CD14-positive monocyte (primary cell): ENCODE data around the gene DLGAP1. TPM values are rescaled to one million over a fixed set of nuclear protein-coding genes. Genes with fewer than 3 reads are reported as not detected.

Source experiments
- DNase-seq, 3 donors: peaks; one replicate each; pipeline ENCODE4 v3.0.0-alpha.2; 2011 to 2022
- H2AFZ ChIP-seq: 2 replicates; pipeline ENCODE4 v1.6.0; 2012; ENCODE audit warnings: mild to moderate bottlenecking, low read depth, low read length, inconsistent platforms; ENCODE audit not compliant: insufficient read depth, poor library complexity, severe bottlenecking
- H3K27ac ChIP-seq, 2 donors: 1 replicate in 1 of 2; 2 replicates in 1 of 2; pipeline ENCODE4 v1.5.1; 2012 to 2013; ENCODE audit warnings: low read length in 2 of 2, control low read depth in 1 of 2, inconsistent platforms in 1 of 2, low read depth in 1 of 2, mild to moderate bottlenecking in 1 of 2
- H3K27me3 ChIP-seq, 2 donors: one replicate each; pipeline versions ENCODE4 v1.6.0 to v1.6.1; 2011 to 2013; ENCODE audit warnings: low read length in 2 of 2; ENCODE audit not compliant: control insufficient read depth in 2 of 2, insufficient read depth in 2 of 2
- H3K36me3 ChIP-seq, 2 donors: replicated peaks in 1 of 2; 1 replicate in 1 of 2; 2 replicates in 1 of 2; pipeline versions ENCODE4 v1.5.1 to v1.6.1; 2012 to 2013; ENCODE audit warnings: low read length in 2 of 2, control low read depth in 1 of 2, inconsistent platforms in 1 of 2, mild to moderate bottlenecking in 1 of 2; ENCODE audit not compliant: insufficient read depth in 2 of 2, control insufficient read depth in 1 of 2
- H3K4me1 ChIP-seq, 2 donors: 1 replicate in 1 of 2; 2 replicates in 1 of 2; pipeline versions ENCODE4 v1.5.1 to v1.6.1; 2012 to 2013; ENCODE audit warnings: low read length in 2 of 2, control low read depth in 1 of 2, inconsistent platforms in 1 of 2, mild to moderate bottlenecking in 1 of 2, moderate library complexity in 1 of 2; ENCODE audit not compliant: insufficient read depth in 2 of 2, control insufficient read depth in 1 of 2
- H3K4me2 ChIP-seq: replicated peaks from 2 replicates; pipeline ENCODE3; 2012; ENCODE audit warnings: low read length, moderate library complexity, mild to moderate bottlenecking; ENCODE audit not compliant: poor library complexity, severe bottlenecking; ENCODE audit errors: extremely low read depth
- H3K4me3 ChIP-seq, 3 experiments: fragments of 200-600 bp in 1 of 3; sonication (generic) in 1 of 3; replicated peaks in 1 of 3; 1 replicate in 2 of 3; 2 replicates in 1 of 3; pipeline ENCODE4 v1.5.1; 2011 to 2013; ENCODE audit warnings: low read length in 3 of 3, mild to moderate bottlenecking in 3 of 3, control low read depth in 2 of 3, low read depth in 2 of 3, inconsistent platforms in 1 of 3, moderate library complexity in 1 of 3
- H3K79me2 ChIP-seq: 2 replicates; pipeline ENCODE4 v1.6.0; 2012; ENCODE audit warnings: mild to moderate bottlenecking, control low read depth, inconsistent platforms, low read length, moderate library complexity; ENCODE audit not compliant: insufficient read depth
- H3K9ac ChIP-seq: 2 replicates; pipeline ENCODE4 v1.6.0; 2017; ENCODE audit warnings: low read length, mild to moderate bottlenecking; ENCODE audit not compliant: insufficient read depth, poor library complexity, severe bottlenecking
- H3K9me3 ChIP-seq, 2 donors: replicated peaks in 1 of 2; 1 replicate in 1 of 2; 2 replicates in 1 of 2; pipeline versions ENCODE4 v1.5.1 to v1.6.1; 2012 to 2013; ENCODE audit warnings: low read length in 2 of 2, control low read depth in 1 of 2; ENCODE audit not compliant: control insufficient read depth in 1 of 2, insufficient read depth in 1 of 2
- H4K20me1 ChIP-seq: 2 replicates; pipeline ENCODE4 v1.6.0; 2012; ENCODE audit warnings: mild to moderate bottlenecking, low read length, control low read depth, moderate library complexity; ENCODE audit not compliant: insufficient read depth
- H3K27ac Mint-ChIP-seq, 7 donors: one replicate each; pipeline ENCODE4 v1.8.0; 2020; ENCODE audit warnings: mild to moderate bottlenecking in 7 of 7, mixed read lengths in 7 of 7, moderate library complexity in 6 of 7, inconsistent platforms in 2 of 7
- H3K27me3 Mint-ChIP-seq, 3 donors: one replicate each; pipeline ENCODE4 v1.8.0; 2021 to 2022; ENCODE audit warnings: low read depth in 3 of 3, mild to moderate bottlenecking in 3 of 3, mixed read lengths in 3 of 3, moderate library complexity in 3 of 3, inconsistent platforms in 1 of 3
- H3K36me3 Mint-ChIP-seq, 2 donors: one replicate each; pipeline ENCODE4 v1.8.0; 2020; ENCODE audit warnings: mixed read lengths in 2 of 2, inconsistent platforms in 1 of 2, mild to moderate bottlenecking in 1 of 2
- H3K4me1 Mint-ChIP-seq: one replicate; pipeline ENCODE4 v1.8.0; 2020; ENCODE audit warnings: mild to moderate bottlenecking, mixed read lengths
- H3K4me3 Mint-ChIP-seq, 2 donors: one replicate each; pipeline ENCODE4 v1.8.0; 2020; ENCODE audit warnings: mild to moderate bottlenecking in 2 of 2, mixed read lengths in 2 of 2, moderate library complexity in 1 of 2
- H3K9me3 Mint-ChIP-seq, 7 donors: one replicate each; pipeline ENCODE4 v1.8.0; 2020 to 2022; ENCODE audit warnings: mixed read lengths in 7 of 7, mild to moderate bottlenecking in 6 of 7, moderate library complexity in 6 of 7, inconsistent platforms in 2 of 7
- WGBS: methylation state at CpG from one replicate; pipeline ENCODE4 v1.1.5; 2013; ENCODE audit warnings: missing lambda C conversion rate; ENCODE audit not compliant: insufficient coverage; 5-methylcytosine and 5-hydroxymethylcytosine counted together
- intact Hi-C, 2 donors: fragments of 100-400 bp; cut with micrococcal nuclease; formaldehyde crosslinking; loops; one replicate each; pipeline versions ENCODE4 v1.15.0 to v1.15.1; 2023
- polyA plus RNA-seq, 3 donors: library from polyadenylated mRNA; depleted of rRNA in 1 of 3; unstranded in 2 of 3; stranded (reverse) in 1 of 3; fragments of 300-500 nt in 2 of 3; fragments of >200 nt in 1 of 3; fragmentation: Illumina TruSeq in 2 of 3; gene quantifications; 1 replicate in 2 of 3; 2 replicates in 1 of 3; pipeline ENCODE4 v1.2.3, GENCODE V29; 2012 to 2021
- TF ChIP-seq, protein P1 (sequence below): fragments of 200-600 bp; IDR thresholded peaks from one replicate; pipeline ENCODE4 v1.8.0; 2022; ENCODE audit warnings: antibody characterized with exemption, mild to moderate bottlenecking

The DLGAP1 gene
- polyA plus RNA-seq, 3 donors, result 0.09 to 0.42 TPM; not detected in 1

DNA sequence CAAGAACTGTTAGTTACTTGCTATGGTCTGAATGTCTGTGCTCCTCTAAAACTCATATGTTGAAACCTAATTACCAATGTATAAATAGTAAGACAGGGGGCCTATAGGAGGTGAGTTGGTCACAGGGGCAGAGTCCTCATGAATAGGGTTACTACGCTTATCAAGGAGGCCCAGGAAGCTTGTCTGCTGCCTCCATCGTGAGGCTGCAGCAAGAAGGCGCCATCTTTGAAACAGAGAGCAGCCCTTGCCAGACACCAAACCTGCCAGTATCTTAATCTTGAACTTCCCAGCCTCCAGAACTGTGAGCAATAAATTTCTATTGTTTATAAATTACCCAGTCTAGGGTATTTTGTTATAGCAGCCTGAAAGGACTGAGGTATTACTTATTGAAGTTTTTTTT is 926.0 kb downstream of the DLGAP1 start:
- TF ChIP-seq, protein P1, sequence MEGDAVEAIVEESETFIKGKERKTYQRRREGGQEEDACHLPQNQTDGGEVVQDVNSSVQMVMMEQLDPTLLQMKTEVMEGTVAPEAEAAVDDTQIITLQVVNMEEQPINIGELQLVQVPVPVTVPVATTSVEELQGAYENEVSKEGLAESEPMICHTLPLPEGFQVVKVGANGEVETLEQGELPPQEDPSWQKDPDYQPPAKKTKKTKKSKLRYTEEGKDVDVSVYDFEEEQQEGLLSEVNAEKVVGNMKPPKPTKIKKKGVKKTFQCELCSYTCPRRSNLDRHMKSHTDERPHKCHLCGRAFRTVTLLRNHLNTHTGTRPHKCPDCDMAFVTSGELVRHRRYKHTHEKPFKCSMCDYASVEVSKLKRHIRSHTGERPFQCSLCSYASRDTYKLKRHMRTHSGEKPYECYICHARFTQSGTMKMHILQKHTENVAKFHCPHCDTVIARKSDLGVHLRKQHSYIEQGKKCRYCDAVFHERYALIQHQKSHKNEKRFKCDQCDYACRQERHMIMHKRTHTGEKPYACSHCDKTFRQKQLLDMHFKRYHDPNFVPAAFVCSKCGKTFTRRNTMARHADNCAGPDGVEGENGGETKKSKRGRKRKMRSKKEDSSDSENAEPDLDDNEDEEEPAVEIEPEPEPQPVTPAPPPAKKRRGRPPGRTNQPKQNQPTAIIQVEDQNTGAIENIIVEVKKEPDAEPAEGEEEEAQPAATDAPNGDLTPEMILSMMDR, result no peak
- no peak overlapping the region for H2AFZ ChIP-seq
- 83% methylated on average over 1 of the region's 3 CpGs for WGBS
- H3K36me3 ChIP-seq, result no peaks in the 10 kb centered on the region
- no peak for DNase-seq
- H3K27me3 ChIP-seq, result no peaks in the 10 kb centered on the region
- Mint-ChIP-seq H3K9me3 (peaks cover 0 to 8% (median 2%) of the 10 kb centered on the region in 7 donors), H3K4me1 (peaks cover 16% of the 10 kb centered on the region), H3K36me3 (no peaks in the 10 kb centered on the region), H3K27ac (no peak overlapping the region), H3K4me3 (no peak overlapping the region), H3K27me3 (peaks cover 0 to 1% (median 0%) of the 10 kb centered on the region in 3 donors)
- H3K9me3 ChIP-seq, result peaks cover 0 to 8% of the 10 kb centered on the region in 2 donors
- no peak overlapping the region for H3K9ac ChIP-seq
- H3K27ac ChIP-seq, result no peak overlapping the region
- H3K4me2 ChIP-seq, result no peak overlapping the region
- H4K20me1 ChIP-seq, result no peaks in the 10 kb centered on the region
- H3K4me3 ChIP-seq, result no peak overlapping the region
- H3K79me2 ChIP-seq, result no peaks in the 10 kb centered on the region
- intact Hi-C loops, result no loop called here
- H3K4me1 ChIP-seq, result peaks cover 8 to 11% of the 10 kb centered on the region in 2 donors

DNA sequence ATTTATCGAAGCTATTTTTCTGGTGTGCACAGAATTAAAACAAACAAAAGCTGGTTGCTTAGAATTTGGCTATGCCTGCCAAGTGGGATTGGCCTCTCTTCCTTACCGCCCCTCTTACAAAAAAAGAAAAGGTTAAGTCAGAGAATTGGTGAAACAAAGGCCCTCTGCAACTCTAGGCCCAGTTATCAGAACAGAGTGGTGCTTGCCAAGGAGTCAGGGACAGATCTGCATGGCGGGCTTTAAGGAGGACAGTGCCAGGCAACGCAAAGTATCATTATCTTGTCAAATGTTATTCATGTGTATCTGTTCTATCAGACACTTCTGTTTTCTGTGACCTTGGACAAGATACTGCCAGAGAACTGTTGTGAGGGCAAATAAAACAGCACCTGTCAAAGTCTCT is 926.9 kb downstream of the DLGAP1 start:
- Histone ChIP-seq H3K4me2 (no peak overlapping the region), H3K4me3 (no peak overlapping the region), H3K36me3 (no peaks in the 10 kb centered on the region), H3K27ac (no peak overlapping the region), H4K20me1 (no peaks in the 10 kb centered on the region), H2AFZ (no peak overlapping the region), H3K9me3 (peaks cover 4 to 13% of the 10 kb centered on the region in 2 donors), H3K79me2 (no peaks in the 10 kb centered on the region), H3K27me3 (no peaks in the 10 kb centered on the region), H3K4me1 (peaks cover 8 to 11% of the 10 kb centered on the region in 2 donors), H3K9ac (no peak overlapping the region)
- no peak for DNase-seq
- intact Hi-C loops, result no loop called here
- TF ChIP-seq, protein P1, result no peak
- H3K9me3 Mint-ChIP-seq, result peaks cover 3 to 13% (median 10%) of the 10 kb centered on the region in 7 donors
- 75% methylated on average over 2 of the region's 4 CpGs for WGBS
- H3K27me3 Mint-ChIP-seq, result peaks cover 0 to 1% (median 0%) of the 10 kb centered on the region in 3 donors
- no peaks in the 10 kb centered on the region for H3K36me3 Mint-ChIP-seq
- peaks cover 16% of the 10 kb centered on the region for H3K4me1 Mint-ChIP-seq
- no peak overlapping the region for H3K27ac Mint-ChIP-seq
- no peak overlapping the region for H3K4me3 Mint-ChIP-seq
